ENCODE data around the gene SEMA5A. TPM values are rescaled to one million over a fixed set of nuclear protein-coding genes. Genes with fewer than 3 reads are reported as not detected.

The SEMA5A gene
- total RNA-seq, 1 donor from 2014 or later = 4.0 TPM

GRCh38 chr5:9502864-9503263 is 43.0 kb downstream of the SEMA5A start:
- no peaks in the 10 kb centered on the region for H3K9me3 Mint-ChIP-seq (ENCODE audit: low read depth)
- H3K27me3 Mint-ChIP-seq = no peaks in the 10 kb centered on the region
- no peak overlapping the region for H3K4me3 Mint-ChIP-seq (ENCODE audit: low read depth)
- DNase-seq (ENCODE audit: low spot score, unreplicated experiment) = no peak
- no peaks in the 10 kb centered on the region for H3K4me1 Mint-ChIP-seq (ENCODE audit: low read depth)
- TF ChIP-seq, protein P1, sequence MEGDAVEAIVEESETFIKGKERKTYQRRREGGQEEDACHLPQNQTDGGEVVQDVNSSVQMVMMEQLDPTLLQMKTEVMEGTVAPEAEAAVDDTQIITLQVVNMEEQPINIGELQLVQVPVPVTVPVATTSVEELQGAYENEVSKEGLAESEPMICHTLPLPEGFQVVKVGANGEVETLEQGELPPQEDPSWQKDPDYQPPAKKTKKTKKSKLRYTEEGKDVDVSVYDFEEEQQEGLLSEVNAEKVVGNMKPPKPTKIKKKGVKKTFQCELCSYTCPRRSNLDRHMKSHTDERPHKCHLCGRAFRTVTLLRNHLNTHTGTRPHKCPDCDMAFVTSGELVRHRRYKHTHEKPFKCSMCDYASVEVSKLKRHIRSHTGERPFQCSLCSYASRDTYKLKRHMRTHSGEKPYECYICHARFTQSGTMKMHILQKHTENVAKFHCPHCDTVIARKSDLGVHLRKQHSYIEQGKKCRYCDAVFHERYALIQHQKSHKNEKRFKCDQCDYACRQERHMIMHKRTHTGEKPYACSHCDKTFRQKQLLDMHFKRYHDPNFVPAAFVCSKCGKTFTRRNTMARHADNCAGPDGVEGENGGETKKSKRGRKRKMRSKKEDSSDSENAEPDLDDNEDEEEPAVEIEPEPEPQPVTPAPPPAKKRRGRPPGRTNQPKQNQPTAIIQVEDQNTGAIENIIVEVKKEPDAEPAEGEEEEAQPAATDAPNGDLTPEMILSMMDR (IDR thresholded peaks at IDR 0.05; ENCODE audit: unreplicated experiment) = no peak
- no peaks in the 10 kb centered on the region for H3K36me3 Mint-ChIP-seq (ENCODE audit: insufficient read depth)
- no peak overlapping the region for H3K27ac Mint-ChIP-seq

GRCh38 chr5:9502050-9502834 is 43.6 kb downstream of the SEMA5A start:
- Mint-ChIP-seq H3K27ac (no peak overlapping the region), H3K9me3 (ENCODE audit: low read depth) (no peaks in the 10 kb centered on the region), H3K4me1 (ENCODE audit: low read depth) (no peaks in the 10 kb centered on the region), H3K4me3 (ENCODE audit: low read depth) (no peak overlapping the region), H3K27me3 (no peaks in the 10 kb centered on the region), H3K36me3 (ENCODE audit: insufficient read depth) (no peaks in the 10 kb centered on the region)
- TF ChIP-seq, protein P1 (IDR thresholded peaks at IDR 0.05; ENCODE audit: unreplicated experiment) = no peak
- DNase-seq (ENCODE audit: low spot score, unreplicated experiment) = no peak

DNA sequence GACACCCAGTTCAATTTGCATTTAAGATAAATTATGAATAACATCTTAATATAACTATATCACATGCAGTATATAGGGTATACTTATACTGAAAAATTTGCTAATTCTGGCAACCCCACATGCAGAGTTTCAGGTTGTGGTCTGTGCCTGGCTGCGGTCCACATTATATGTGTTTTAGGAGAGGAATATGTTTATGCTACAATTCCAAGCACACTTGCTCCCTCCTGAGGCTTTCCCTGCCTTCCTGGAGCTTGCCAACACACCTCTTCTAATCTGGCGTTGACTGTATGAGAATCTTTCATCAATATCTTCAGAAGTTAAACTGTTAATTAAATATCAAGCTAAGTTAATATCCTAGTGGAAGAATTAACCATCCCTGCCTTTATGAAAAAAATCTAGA is 45.2 kb downstream of the SEMA5A start:
- H3K36me3 Mint-ChIP-seq (ENCODE audit: insufficient read depth) = no peaks in the 10 kb centered on the region

GRCh38 chr5:9500193-9500592 is 45.7 kb downstream of the SEMA5A start:
- Mint-ChIP-seq H3K27ac (no peak overlapping the region), H3K36me3 (ENCODE audit: insufficient read depth) (no peaks in the 10 kb centered on the region), H3K27me3 (no peaks in the 10 kb centered on the region), H3K9me3 (ENCODE audit: low read depth) (no peaks in the 10 kb centered on the region), H3K4me1 (ENCODE audit: low read depth) (no peaks in the 10 kb centered on the region), H3K4me3 (ENCODE audit: low read depth) (no peak overlapping the region)
- no peak for DNase-seq (ENCODE audit: low spot score, unreplicated experiment)
- TF ChIP-seq, protein P1 (IDR thresholded peaks at IDR 0.05; ENCODE audit: unreplicated experiment) = no peak

More for the DNA sequence above, 45.2 kb downstream of the SEMA5A start:
- H3K27ac Mint-ChIP-seq = no peak overlapping the region
- TF ChIP-seq, protein P1 (IDR thresholded peaks at IDR 0.05; ENCODE audit: unreplicated experiment) = no peak
- no peak overlapping the region for H3K4me3 Mint-ChIP-seq (ENCODE audit: low read depth)
- H3K4me1 Mint-ChIP-seq (ENCODE audit: low read depth) = no peaks in the 10 kb centered on the region
- no peaks in the 10 kb centered on the region for H3K27me3 Mint-ChIP-seq
- no peak for DNase-seq (ENCODE audit: low spot score, unreplicated experiment)
- no peaks in the 10 kb centered on the region for H3K9me3 Mint-ChIP-seq (ENCODE audit: low read depth)

DNA sequence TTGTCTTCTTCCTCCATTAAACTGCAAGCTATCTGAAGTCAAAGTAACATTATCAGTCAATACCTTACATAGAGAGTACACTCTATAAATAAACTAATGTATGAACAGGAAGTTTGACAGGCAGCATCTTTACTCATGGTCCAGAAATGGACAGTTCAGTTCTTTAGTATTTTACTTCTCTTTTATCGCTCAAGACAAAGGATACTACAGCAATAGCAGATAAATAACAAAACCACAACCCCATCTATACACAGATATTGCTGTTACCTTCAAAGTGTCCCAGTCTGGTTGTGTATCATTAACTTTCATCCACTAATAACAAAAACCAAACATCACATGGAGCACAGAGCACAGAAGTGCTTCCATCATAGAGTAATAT is 46.4 kb downstream of the SEMA5A start:
- no peaks in the 10 kb centered on the region for H3K36me3 Mint-ChIP-seq (ENCODE audit: insufficient read depth)
- H3K9me3 Mint-ChIP-seq (ENCODE audit: low read depth) = no peaks in the 10 kb centered on the region
- H3K27ac Mint-ChIP-seq = no peak overlapping the region
- no peak for DNase-seq (ENCODE audit: low spot score, unreplicated experiment)
- H3K27me3 Mint-ChIP-seq = no peaks in the 10 kb centered on the region
- H3K4me1 Mint-ChIP-seq (ENCODE audit: low read depth) = no peaks in the 10 kb centered on the region
- no peak overlapping the region for H3K4me3 Mint-ChIP-seq (ENCODE audit: low read depth)
- TF ChIP-seq, protein P1 (IDR thresholded peaks at IDR 0.05; ENCODE audit: unreplicated experiment) = no peak
